Lung (tissue), 16 donors: Measurements from ENCODE around the gene LPAR4. TPM values are rescaled to one million over a fixed set of nuclear protein-coding genes. Genes with fewer than 3 reads are reported as not detected.

Experiments
- ATAC-seq: fragments of 200-7000 bp; cut with Tn5 transposase; one replicate; pipeline ENCODE4 v1.9.1; 2020; ENCODE audit warnings: moderate number of reproducible peaks; ENCODE audit not compliant: insufficient read depth, low FRiP score
- DNase-seq, 3 donors: peaks; one replicate each; pipeline ENCODE4 v3.0.0-alpha.2; 2013 to 2017
- H3K27ac ChIP-seq, 2 donors: one replicate each; pipeline ENCODE4 v1.5.1; 2013; ENCODE audit warnings: mild to moderate bottlenecking in 2 of 2, moderate library complexity in 2 of 2, control low read depth in 1 of 2, inconsistent platforms in 1 of 2, low read depth in 1 of 2, low read length in 1 of 2
- H3K27me3 ChIP-seq, 3 donors: one replicate each; pipeline ENCODE4 v1.5.1; 2013; ENCODE audit warnings: low read length in 2 of 3; ENCODE audit not compliant: control insufficient read depth in 3 of 3, insufficient read depth in 3 of 3
- H3K36me3 ChIP-seq, 4 donors: one replicate each; pipeline ENCODE4 v1.5.1; 2013; ENCODE audit warnings: low read length in 4 of 4, mild to moderate bottlenecking in 1 of 4, moderate library complexity in 1 of 4; ENCODE audit not compliant: control insufficient read depth in 4 of 4, insufficient read depth in 4 of 4
- H3K4me1 ChIP-seq, 5 donors: one replicate each; pipeline ENCODE4 v1.5.1; 2013; ENCODE audit warnings: low read length in 5 of 5, mild to moderate bottlenecking in 2 of 5, moderate library complexity in 1 of 5; ENCODE audit not compliant: control insufficient read depth in 5 of 5, insufficient read depth in 5 of 5
- H3K4me3 ChIP-seq: one replicate; pipeline ENCODE4 v1.5.1; 2013; ENCODE audit warnings: mild to moderate bottlenecking, control low read depth, moderate library complexity
- H3K9ac ChIP-seq, 2 donors: one replicate each; pipeline ENCODE4 v1.5.1; 2013; ENCODE audit warnings: low read length in 2 of 2, control low read depth in 1 of 2; ENCODE audit not compliant: insufficient read depth in 1 of 2
- H3K9me3 ChIP-seq, 4 donors: one replicate each; pipeline ENCODE4 v1.5.1; 2013; ENCODE audit warnings: low read length in 3 of 4, mild to moderate bottlenecking in 1 of 4, moderate library complexity in 1 of 4; ENCODE audit not compliant: control insufficient read depth in 4 of 4, insufficient read depth in 3 of 4
- WGBS, 2 donors: extraction: QIAGEN DNeasy Blood & Tissue Kit; methylation state at CpG; one replicate each; pipeline ENCODE4 v1.1.7; 2013; 5-methylcytosine and 5-hydroxymethylcytosine counted together
- long read RNA-seq, 5 donors: transcript quantifications; one replicate each; lab custom pipeline, GENCODE V29; 2026
- polyA plus RNA-seq, 2 donors: library from polyadenylated mRNA; stranded (reverse); fragments of 200-250 nt; gene quantifications; one replicate each; pipeline ENCODE4 v1.2.1, GENCODE V29; 2013
- total RNA-seq, 2 donors: library from RNA; depleted of rRNA in 1 of 2; stranded (reverse); fragments of >200 nt in 1 of 2; gene quantifications; one replicate each; pipeline ENCODE4 v1.2.1, GENCODE V29; 2014 to 2021
- TF ChIP-seq, protein P1 (sequence below): IDR thresholded peaks from 2 replicates; pipeline ENCODE4 v1.5.1; 2012; ENCODE audit warnings: mild to moderate bottlenecking; ENCODE audit errors: control extremely low read depth, extremely low read depth
- donor health status: control.
- donor health status: control.
- donor health status: Bipolar disorder and iron deficiency.
- donor health status: healthy.
- donor health status: DM: yes; HTN: yes; CAD: no.

LPAR4 gene, protein sequence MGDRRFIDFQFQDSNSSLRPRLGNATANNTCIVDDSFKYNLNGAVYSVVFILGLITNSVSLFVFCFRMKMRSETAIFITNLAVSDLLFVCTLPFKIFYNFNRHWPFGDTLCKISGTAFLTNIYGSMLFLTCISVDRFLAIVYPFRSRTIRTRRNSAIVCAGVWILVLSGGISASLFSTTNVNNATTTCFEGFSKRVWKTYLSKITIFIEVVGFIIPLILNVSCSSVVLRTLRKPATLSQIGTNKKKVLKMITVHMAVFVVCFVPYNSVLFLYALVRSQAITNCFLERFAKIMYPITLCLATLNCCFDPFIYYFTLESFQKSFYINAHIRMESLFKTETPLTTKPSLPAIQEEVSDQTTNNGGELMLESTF
- total RNA-seq (1 to 10 TPM in 1 of 2 donors, not detected in 1; 2.2 TPM), polyA plus RNA-seq (under 1 TPM; 0.03 to 0.30 TPM)
- long read RNA-seq, donor 1, partial matches to known transcripts, result 0 of 1 reads
- long read RNA-seq, donor 1, other reads (novel, unspliced or antisense), result 0 of 1 reads
- long read RNA-seq, donor 2, result 0 reads
- long read RNA-seq, donor 3, partial matches to known transcripts, result 0 of 1 reads
- long read RNA-seq, donor 3, other reads (novel, unspliced or antisense), result 0 of 1 reads
- long read RNA-seq, donor 4, result 0 reads
- long read RNA-seq, donor 5, result 0 reads

- H3K4me3 ChIP-seq, result no peak within 1 kb of the TSS
- no peaks in the 10 kb centered on the region for H3K4me1 ChIP-seq
- no peaks in the 10 kb centered on the region for H3K9me3 ChIP-seq
- H3K9ac ChIP-seq, result peak within 1 kb of the TSS in 1 of 2 donors; percentile 66
- DNase-seq, result peak; percentile 53 to 81 (median 76)
- 37 to 56% methylated on average over 9 of the region's 9 CpGs for WGBS, 2 donors
- no peaks in the 10 kb centered on the region for H3K27me3 ChIP-seq
- no peak for ATAC-seq
- TF ChIP-seq, protein P1, sequence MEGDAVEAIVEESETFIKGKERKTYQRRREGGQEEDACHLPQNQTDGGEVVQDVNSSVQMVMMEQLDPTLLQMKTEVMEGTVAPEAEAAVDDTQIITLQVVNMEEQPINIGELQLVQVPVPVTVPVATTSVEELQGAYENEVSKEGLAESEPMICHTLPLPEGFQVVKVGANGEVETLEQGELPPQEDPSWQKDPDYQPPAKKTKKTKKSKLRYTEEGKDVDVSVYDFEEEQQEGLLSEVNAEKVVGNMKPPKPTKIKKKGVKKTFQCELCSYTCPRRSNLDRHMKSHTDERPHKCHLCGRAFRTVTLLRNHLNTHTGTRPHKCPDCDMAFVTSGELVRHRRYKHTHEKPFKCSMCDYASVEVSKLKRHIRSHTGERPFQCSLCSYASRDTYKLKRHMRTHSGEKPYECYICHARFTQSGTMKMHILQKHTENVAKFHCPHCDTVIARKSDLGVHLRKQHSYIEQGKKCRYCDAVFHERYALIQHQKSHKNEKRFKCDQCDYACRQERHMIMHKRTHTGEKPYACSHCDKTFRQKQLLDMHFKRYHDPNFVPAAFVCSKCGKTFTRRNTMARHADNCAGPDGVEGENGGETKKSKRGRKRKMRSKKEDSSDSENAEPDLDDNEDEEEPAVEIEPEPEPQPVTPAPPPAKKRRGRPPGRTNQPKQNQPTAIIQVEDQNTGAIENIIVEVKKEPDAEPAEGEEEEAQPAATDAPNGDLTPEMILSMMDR, result no peak
- H3K36me3 ChIP-seq, result no peaks in the 10 kb centered on the region
- no peak within 1 kb of the TSS for H3K27ac ChIP-seq
Measured at GRCh38 chrX:78747489-78747888, at the start of gene LPAR4. Gene LPAR4 (plus strand): TSS chrX:78747720. CDS start chrX:78754870, 7,150 bp downstream.

GRCh38 chrX:78706071-78706470, 41.4 kb upstream of the LPAR4 start:
- Histone ChIP-seq H3K27ac (no peak overlapping the region), H3K4me3 (no peak overlapping the region), H3K9ac (no peak overlapping the region), H3K36me3 (no peaks in the 10 kb centered on the region), H3K4me1 (no peaks in the 10 kb centered on the region), H3K9me3 (no peaks in the 10 kb centered on the region), H3K27me3 (no peaks in the 10 kb centered on the region)
- 28 to 76% methylated on average over 2 of the region's 2 CpGs for WGBS, 2 donors
- TF ChIP-seq, protein P1, result no peak
- ATAC-seq, result no peak
- no peak for DNase-seq

DNA sequence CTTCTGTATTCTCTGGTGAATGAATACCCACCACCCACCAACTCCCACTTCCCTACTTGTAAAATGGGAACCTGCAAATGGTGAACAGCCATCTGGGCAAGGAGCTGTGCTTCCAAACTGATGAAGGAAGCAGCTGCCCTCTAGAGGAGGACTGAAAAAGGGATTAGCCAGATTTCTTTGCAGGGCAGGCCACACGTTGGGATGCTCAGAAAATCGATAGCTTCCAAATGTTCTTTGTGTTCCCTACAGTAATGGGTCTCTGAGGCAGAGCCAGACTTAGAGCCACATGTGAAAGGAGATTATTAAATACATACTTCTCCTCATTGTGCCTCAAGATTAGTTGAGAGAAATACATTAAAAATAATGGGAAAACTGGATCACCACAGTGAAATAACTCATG, 39.3 kb upstream of the LPAR4 start:
- TF ChIP-seq, protein P1, result no peak
- H3K4me1 ChIP-seq, result no peaks in the 10 kb centered on the region
- H3K9me3 ChIP-seq, result no peaks in the 10 kb centered on the region
- no peaks in the 10 kb centered on the region for H3K27me3 ChIP-seq
- WGBS, 2 donors, result 34 to 35% methylated on average over 2 of the region's 2 CpGs
- no peak overlapping the region for H3K27ac ChIP-seq
- H3K9ac ChIP-seq, result no peak overlapping the region
- peak in 2 of 3 donors; percentile 0 to 13 for DNase-seq
- no peak overlapping the region for H3K4me3 ChIP-seq
- no peak for ATAC-seq
- H3K36me3 ChIP-seq, result no peaks in the 10 kb centered on the region
